Cortex of kidney (tissue), 1 donor: Measurements from ENCODE around the gene PPP1R7.
"Not testable (repeated sequence)": the region's sequence is repeated elsewhere in the genome, so short reads cannot be mapped to it uniquely, and the experiment has no call there.

ENCODE experiments used
- DNase-seq: peaks from one replicate; lab custom pipeline; 2025; lab: John Stamatoyannopoulos, UW

The PPP1R7 gene

GRCh38 chr2:241149925-241150659 is at the start of gene PPP1R7:
PPP1R7 (plus strand) TSS chr2:241150467; CDS start chr2:241150496, 29 bp downstream.
- DNase-seq = peak; percentile 69

- peak; percentile 48 for DNase-seq
These were observed 47.9 kb upstream of the PPP1R7 start, which contains the start of gene MTERF4 for GRCh38 chr2:241102239-241102803. MTERF4 (minus strand) TSS chr2:241102287; CDS start chr2:241102273, 14 bp downstream.

GRCh38 chr2:241103176-241103595 is 47.1 kb upstream of the PPP1R7 start:
- no peak for DNase-seq

- DNase-seq = not testable (repeated sequence)
These were observed 45.7 kb upstream of the PPP1R7 start for GRCh38 chr2:241104611-241105010.

- DNase-seq = no peak
These were observed 44.6 kb upstream of the PPP1R7 start for GRCh38 chr2:241105641-241106040.

- DNase-seq = no peak
These were observed 43.1 kb upstream of the PPP1R7 start for GRCh38 chr2:241107031-241107783.

GRCh38 chr2:241108271-241109209 is 41.7 kb upstream of the PPP1R7 start:
- no peak for DNase-seq

GRCh38 chr2:241109210-241110088 is 40.8 kb upstream of the PPP1R7 start:
- no peak for DNase-seq

- no peak for DNase-seq
These were observed 40.1 kb upstream of the PPP1R7 start for GRCh38 chr2:241110089-241110606.

GRCh38 chr2:241110607-241111439 is 39.4 kb upstream of the PPP1R7 start:
- no peak for DNase-seq

- DNase-seq = no peak
These were observed 38.8 kb upstream of the PPP1R7 start for GRCh38 chr2:241111440-241111805.

GRCh38 chr2:241112046-241112445 is 38.2 kb upstream of the PPP1R7 start:
- no peak for DNase-seq

GRCh38 chr2:241112592-241112991 is 37.7 kb upstream of the PPP1R7 start:
- no peak for DNase-seq

- DNase-seq = no peak
These were observed 35.4 kb upstream of the PPP1R7 start for GRCh38 chr2:241114836-241115235.

- no peak for DNase-seq
These were observed 34.9 kb upstream of the PPP1R7 start for GRCh38 chr2:241115361-241115760.

GRCh38 chr2:241116606-241117560 is 33.4 kb upstream of the PPP1R7 start:
- DNase-seq = no peak

GRCh38 chr2:241118737-241119505 is 31.3 kb upstream of the PPP1R7 start:
- no peak for DNase-seq

GRCh38 chr2:241120440-241120839 is 29.8 kb upstream of the PPP1R7 start:
- no peak for DNase-seq
